Adrenal gland (tissue), 5 donors: ENCODE data around the gene SMPD3.

Experiments used
- CTCF ChIP-seq, 6 experiments: fragments of 450-650 bp in 4 of 6; fragments of 200-600 bp in 2 of 6; sonication (generic) in 1 of 6; IDR thresholded peaks; 1 replicate in 5 of 6; 2 replicates in 1 of 6; pipeline versions ENCODE4 v1.5.1 to v1.8.0; 2016 to 2021; ENCODE audit warnings: antibody characterized with exemption in 6 of 6, mild to moderate bottlenecking in 2 of 6, moderate library complexity in 1 of 6
- POLR2A ChIP-seq, 2 donors: fragments of 450-650 bp; IDR thresholded peaks; one replicate each; pipeline ENCODE4 v1.6.1; 2017; ENCODE audit warnings: antibody characterized with exemption in 2 of 2, mild to moderate bottlenecking in 2 of 2, moderate library complexity in 1 of 2
- donor health status: DM: no; HTN: no; CAD: no.

GRCh38 chr16:68354816-68355215 lies 93.5 kb downstream of the SMPD3 start:
- TF ChIP-seq CTCF (IDR thresholded peaks at IDR 0.05) (no peak), POLR2A (IDR thresholded peaks at IDR 0.05) (no peak)
